ENCODE measurements around the gene ADD2.
"Not testable (repeated sequence)": the region's sequence is repeated elsewhere in the genome, so short reads cannot be mapped to it uniquely, and the experiment has no call there.

ADD2 gene

DNA sequence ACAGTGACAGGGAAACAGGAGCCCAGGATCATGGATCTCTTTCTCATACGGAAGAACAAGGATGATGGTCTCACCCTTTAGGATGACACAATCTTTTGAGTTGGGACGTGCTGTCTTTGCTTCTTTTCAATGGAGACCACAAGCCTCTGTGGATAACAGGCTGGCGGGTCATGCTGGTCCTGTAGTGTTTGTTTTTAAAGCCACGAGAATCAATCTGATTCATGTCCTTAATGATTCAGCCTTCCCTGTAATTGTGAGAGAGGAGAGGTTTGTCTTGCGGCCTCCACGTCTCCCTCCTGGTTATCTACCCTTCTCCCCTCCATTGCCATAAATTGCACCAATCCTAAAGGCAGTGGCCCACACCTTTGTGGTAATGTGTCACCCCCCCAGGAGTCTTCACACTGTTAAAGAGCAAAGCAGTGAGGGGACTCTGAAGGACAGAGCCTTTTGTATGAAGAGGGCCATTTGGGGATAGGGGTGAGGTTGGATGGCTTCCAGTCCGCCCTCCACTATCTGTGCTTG lies 126.7 kb downstream of the ADD2 start:
- no peak for DNase-seq (ENCODE audit: low read depth, low spot score)

DNA sequence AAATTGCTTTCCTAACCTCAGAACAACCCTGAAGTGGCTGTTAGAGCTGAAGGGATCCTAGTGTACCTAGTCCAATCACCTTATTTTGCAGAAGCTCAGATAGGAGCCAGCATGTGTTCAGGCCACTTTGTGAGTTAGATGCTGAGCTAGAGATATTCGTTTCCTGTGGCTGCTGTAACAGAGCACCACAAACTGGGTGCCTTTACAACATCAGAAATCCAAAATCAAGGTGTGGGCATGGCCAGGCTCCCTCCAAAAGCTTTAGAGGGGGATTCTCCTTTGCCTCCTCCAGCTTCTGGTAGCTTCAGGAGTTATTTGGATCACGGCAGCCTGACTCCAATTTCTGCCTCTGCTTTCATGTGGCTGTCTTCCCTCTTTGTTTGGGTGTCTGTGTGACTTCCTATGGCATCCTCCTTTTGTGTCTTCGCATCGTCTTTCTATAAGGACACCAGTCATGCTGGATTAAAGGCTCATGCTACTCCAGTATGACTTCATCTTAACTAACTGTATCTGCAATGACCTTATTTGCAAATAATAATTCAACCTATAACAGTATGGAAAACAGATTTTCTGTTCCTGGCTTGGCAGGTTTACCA lies 128.1 kb downstream of the ADD2 start:
- no peak for DNase-seq (ENCODE audit: low read depth, low spot score)

DNA sequence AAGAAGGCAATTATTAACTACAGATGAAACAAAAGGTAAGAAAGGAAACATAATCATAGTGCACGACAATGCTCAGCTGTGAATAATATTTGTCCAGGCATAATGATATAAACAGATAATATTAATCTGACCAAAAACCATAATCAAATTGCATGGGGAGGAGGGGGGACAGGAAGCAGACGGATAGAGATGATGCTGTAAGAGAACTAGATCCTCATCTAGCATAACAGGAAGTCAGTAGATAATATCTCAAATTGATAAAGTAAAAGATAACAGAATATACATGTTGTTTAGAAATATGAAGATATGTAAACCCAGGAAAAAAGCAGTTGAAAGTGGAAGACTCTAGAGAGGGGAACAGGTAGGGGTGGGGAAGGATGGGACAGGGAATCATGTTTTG lies 129.4 kb downstream of the ADD2 start:
- no peak for DNase-seq (ENCODE audit: low read depth, low spot score)

DNA sequence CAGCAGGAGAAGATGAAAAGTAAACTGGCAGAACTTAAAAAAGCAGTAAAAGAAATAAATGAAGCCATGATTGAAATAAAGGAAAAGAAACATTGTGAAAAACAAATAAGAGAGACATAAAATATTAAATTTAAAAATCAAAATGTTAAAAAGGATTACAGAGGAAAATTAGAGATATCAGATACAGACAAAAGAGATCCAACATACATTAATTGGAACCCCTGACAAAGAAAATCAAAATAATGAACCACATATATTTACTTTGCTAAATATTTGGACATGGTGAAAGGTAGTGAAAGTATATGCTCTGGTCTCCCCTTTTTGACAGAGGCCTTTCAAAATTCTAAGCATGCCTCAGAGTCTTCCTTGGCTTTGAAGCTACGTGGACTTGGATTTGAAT lies 134.5 kb downstream of the ADD2 start:
- no peak for DNase-seq (ENCODE audit: low read depth, low spot score)

DNA sequence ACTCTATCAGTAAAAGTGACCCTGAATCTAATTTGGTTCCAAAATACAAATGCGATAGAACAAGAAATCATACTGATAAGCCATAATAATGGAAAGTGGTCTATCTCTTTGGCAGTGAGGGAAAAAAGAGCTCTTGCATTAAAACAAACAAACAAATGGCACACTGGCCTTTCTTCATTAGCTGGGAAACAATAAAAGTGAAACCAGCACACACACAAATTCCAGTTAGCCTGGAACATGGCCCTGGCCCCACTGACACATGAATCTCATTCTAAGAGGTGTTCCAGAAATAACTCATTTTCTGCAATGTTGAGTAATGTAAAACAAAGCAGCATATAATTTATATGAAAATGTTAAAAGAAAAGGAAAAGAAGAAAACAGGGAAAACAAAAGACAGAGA lies 135.0 kb downstream of the ADD2 start:
- no peak for DNase-seq (ENCODE audit: low read depth, low spot score)

DNA sequence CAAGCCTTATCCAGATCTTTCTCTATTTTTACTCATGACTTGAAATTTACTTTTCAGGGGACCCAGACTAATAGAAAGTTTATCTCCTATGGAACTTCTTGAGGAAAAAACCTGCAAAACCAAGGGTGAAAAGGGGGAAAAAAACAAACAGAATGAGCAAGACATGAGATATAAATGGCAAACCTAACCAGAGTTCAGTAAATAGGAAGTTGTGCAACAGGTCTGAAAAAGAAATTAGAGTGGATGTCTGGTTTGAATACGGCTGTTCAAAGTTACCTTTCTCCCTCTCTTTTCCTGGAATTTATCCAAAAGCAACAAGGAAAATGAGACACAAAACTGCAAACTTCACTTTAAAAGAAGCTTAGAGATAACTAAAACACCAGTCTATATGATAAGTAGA lies 135.6 kb downstream of the ADD2 start:
- no peak for DNase-seq (ENCODE audit: low read depth, low spot score)

DNA sequence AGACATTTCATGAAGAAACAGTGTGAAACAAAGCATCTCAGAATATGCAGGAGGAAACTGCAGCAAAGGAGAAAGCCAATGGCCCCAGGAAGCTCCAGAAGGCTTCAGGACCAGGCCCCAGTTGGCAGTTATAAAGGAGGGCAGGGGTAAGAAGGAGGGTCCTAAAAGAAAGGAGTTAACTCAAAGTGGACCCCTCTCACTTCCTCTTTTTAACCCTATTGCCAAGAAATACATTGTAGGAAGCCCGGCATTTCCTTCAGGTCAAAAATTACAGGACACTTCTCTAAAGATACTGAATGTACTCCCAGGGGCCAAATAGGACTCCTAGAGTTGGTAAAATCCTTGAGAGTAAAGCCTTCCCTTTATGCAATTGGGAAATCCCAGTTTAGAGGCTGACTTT lies 137.2 kb downstream of the ADD2 start:
- DNase-seq (ENCODE audit: low read depth, low spot score), result no peak

DNA sequence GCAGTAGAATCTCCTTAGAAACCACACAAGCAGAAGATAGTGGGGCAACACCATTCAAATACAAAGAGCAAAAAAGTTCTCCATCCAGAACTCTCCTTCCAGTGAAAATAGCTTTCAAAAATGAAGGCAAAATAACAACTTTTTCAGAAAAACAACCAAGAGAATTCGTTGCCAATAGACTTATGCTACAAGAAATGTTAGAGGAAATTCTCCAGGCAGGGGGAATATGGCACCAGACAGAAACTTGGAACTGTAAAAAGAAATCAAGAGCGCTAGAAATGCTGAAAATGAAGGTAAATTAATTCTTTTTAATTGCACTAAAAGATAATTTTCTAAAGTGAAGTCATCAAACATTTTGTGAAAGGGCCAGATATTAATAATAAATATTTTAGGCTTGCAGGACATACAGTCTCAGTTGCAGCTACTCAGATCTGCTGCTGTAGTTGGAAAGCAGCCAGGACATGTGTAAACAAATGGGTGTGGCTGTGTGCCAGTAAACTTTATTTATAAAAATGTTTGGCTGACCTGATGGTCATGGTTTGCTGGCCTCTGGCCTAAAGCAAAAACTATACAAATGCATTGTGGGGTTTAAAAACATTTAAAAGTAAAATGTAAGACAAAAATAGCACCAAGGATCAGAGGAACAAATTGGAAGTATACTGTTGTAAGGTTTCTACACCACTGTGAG lies 140.6 kb downstream of the ADD2 start:
- no peak for DNase-seq (ENCODE audit: low read depth, low spot score)

DNA sequence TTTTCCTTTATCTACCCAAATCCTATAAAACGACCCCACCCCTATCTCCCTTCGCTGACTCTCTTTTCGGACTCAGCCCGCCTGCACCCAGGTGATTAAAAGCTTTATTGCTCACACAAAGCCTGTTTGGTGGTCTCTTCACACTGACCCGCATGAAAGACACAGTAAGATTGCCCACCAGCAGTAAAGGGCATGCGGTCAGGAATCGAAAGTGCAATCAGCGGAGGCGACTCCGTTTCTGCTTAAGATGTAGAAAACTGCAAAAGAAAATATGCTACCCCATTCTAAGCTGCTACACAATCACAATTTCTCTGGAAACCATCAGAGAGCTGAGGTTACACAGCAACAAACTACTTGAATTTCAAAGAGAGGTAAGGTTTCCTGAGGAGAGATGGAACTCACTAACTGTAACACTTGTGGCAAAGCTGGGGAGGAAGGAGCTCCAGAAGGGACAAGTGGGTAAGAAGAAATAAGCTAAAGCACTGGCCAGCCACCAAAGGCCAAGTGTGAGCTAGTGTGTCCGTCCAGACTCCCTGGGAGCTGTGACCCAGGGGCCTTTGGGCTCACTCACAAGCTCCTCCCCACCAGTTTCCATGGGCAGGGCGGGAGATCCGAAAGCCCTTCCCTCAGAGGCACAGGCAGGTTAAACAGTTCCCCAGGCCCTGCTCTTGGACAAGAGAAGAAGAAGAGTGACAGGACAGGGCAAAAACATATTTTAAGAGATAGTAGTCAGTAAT lies 141.6 kb downstream of the ADD2 start:
- DNase-seq (ENCODE audit: low read depth, low spot score), result no peak

DNA sequence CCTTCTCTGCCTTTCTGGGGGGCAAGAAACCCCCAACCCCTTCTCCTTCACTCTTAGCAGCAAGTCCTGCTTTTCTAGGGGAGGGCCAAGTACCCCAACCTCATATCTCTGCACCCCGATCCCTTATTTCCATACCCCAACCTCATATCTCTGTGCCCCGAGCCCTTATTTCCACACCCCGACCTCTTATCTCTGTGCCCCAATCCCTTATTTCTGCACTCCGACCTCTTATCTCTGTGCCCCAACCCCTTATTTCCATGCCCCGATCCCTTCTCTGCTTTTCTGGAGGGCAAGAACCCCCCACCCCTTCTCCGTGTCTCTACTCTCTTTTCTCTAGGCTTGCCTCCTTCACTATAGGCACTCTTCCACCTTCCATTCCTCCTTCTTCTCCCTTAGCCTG lies 146.5 kb downstream of the ADD2 start:
- DNase-seq (ENCODE audit: low read depth, low spot score), result not testable (repeated sequence)

DNA sequence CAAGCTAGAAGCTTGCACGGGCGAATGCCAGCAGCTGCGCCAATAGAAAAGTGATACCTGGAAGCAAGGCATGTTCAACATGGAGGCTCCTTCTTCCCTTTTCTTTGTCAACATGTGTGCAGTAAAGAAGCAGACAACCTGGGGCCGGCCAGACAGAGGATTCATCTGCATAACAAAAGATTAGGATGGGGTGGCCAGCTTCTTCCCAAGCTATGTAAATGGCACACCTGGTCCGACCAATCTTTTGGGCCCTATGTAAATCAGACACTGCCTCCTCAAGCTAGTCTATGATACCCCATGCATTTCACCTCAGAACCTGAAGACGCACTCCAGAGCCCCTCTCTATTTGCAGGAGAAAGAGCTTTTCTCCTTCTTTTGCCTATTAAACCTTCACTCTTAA lies 148.0 kb downstream of the ADD2 start:
- DNase-seq (ENCODE audit: low read depth, low spot score), result no peak

DNA sequence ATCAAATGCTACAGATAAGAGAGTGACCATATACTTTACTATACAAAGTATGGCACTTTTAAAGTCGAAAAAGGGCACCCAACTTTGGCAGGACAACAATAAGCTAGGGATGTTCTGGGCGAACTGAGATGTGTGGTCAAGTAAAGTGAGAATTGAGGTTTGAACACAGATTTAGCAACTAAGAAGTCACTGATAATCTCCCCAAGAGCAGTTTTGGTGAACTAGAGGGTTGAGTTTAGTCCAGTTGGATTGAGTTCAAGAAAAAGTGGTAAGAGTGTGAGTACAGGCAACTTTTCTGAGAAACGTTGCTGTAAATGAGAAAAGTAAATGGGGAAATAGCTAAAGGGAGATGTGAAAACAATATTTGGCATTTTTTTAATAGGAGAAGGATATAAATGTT lies 148.8 kb downstream of the ADD2 start:
- DNase-seq (ENCODE audit: low read depth, low spot score), result no peak

DNA sequence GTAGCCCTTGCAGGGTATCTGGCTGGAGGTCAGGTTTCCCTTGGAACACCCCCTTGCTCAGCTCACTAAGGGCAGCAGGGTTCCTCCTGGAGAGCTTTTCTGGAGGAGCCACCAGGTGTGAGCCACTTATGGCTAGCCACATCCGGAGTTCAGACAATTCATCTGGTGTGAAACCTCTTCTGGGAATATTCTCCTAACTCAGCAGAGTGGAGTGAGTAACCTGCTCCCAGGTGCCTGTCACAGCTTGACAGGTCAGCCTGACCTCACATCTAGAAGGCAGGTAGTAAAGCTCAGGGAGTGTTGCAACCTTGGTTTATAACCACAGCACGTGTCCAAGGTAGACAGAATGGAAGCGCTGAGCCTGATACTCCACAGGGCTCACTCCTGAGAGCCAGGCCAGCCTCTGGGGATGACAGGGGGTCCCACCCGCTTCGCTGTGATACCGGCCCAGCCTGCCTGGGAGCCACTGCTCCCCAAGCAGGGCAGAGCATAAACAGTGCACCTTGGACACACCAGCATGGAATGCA lies 151.8 kb downstream of the ADD2 start:
- DNase-seq (ENCODE audit: low read depth, low spot score), result no peak

DNA sequence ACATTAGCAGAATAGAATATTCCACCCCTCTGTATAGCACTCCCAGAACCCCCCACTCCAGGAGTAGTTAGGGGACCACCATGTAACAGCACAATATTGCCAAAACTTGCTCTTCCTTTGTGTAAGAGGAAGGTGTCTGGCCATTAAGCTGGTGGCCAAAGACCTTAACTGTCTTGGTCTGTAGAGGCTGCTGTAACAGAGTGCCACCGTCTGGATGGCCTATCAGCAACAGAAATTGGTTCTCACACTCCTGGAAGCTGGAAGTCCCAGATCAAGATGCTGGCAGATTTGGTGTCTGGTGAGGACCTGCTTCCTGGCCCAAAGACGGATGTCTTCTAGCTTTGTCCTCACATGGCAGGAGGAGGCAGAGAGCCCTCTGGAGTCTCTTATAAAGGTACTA lies 152.8 kb downstream of the ADD2 start:
- DNase-seq (ENCODE audit: low read depth, low spot score), result no peak

DNA sequence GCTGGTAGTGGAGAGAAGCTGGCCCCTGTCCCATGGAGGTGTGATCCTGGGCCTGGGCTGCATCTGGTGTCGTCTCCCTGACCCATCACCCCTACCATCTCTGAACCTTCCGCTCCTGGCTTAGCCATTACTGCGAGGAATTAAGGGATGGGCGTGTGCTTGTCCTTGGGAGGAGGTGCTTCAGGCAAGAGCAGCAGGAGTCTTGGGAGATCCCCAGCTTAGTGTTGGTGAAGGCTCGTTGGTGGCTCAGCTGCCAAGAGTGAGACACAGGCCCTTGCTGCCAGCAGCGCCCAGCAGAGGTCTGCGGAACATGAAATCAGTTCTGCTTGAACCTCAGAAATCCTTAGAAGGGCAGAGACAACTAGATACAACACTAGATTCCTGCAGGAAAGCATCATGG lies 154.5 kb downstream of the ADD2 start:
- no peak for DNase-seq (ENCODE audit: low read depth, low spot score)

DNA sequence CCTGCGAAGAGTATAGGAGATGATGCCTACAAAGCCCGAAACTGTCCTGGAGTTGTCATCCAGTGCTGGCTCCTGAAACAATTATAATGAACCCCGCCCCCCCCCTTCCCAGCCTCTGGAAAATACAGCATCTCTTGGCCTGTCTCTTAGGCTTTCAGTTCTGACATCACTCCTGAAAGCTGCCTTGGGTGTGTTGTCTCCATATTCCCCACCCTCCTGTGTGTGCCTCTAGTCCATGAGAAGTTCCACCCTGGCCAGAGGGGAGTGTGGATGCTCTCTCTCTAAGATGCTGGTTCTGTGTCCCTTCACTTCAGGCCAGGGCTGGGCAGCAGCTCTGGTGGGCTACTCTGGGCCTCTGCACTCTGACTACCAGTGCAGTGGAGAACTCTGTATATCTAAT lies 155.4 kb downstream of the ADD2 start:
- DNase-seq (ENCODE audit: low read depth, low spot score), result no peak

DNA sequence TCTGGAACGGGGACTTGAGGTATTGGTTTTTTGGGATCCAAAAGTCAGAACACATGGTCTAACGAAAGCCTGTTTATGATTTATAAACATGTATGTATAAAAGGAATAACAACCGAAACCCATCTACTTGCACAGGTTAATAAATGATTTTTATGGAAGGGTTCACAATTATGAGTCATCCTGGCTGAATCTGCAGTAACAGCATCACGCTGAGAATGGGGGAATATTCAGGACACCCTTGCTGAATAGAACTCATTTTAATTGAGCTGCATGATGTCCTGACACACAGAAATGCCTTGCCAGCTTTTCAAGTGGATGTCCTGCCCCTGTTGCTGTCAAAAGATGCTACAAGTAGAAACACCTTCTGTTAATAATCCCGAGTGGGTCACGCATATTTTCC lies 159.6 kb downstream of the ADD2 start:
- DNase-seq (ENCODE audit: low read depth, low spot score), result no peak

DNA sequence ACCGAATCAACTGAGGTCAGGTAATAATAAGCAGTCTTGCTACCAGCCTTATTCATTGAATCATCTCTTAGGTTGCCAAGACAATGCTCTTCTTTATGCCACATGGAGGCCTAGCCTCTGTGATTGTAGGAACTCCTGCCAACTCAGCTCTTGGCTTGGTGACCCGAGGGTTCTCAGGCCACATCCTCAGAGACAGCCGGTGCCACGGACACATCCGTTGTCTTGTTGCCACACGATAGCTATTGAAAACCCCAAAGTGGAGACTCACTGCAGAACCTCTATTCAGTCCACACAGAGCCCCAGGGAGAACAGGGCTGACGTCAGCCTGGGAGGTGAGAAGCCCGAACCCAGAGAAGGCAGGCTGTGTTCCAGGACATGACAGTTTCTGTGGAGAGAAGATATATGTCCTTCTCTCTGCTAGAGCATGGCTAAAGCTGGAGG lies 160.9 kb downstream of the ADD2 start:
- DNase-seq (ENCODE audit: low read depth, low spot score), result no peak
